22Rv1 (cell line): Measurements from ENCODE around the gene SLC22A9.

ENCODE experiments used
- CTCF ChIP-seq: fragments of 450-650 bp; IDR thresholded peaks from 2 replicates; pipeline ENCODE4 v1.5.1; 2017; ENCODE audit warnings: mild to moderate bottlenecking
- ZFX ChIP-seq: fragments of 450-650 bp; IDR thresholded peaks from 2 replicates; pipeline ENCODE4 v1.6.1; 2017; ENCODE audit warnings: antibody characterized with exemption, borderline replicate concordance

GRCh38 chr11:63445720-63446119 is 76.1 kb downstream of the SLC22A9 start:
- no peak for TF ChIP-seq CTCF
- TF ChIP-seq ZFX = no peak
